Endothelial cell of umbilical vein (primary cell): ENCODE results near the gene TP73. TPM values are rescaled to one million over a fixed set of nuclear protein-coding genes. Genes with fewer than 3 reads are reported as not detected.

Experiments
- BruUV-seq: library from RNA; stranded (reverse); fragments of 400-500 nt; replicated peaks from 2 replicates; lab custom pipeline; 2021; lab: Mats Ljungman, UMichigan
- CTCF ChIA-PET: fragments of 300-600, 350-600 bp; sonication (Branson Sonifier 250); formaldehyde crosslinking; loops from one replicate; lab custom pipeline; 2021; ENCODE audit warnings: antibody characterized with exemption, inconsistent platforms; lab: Charles Lee
- POLR2A ChIA-PET: fragments of 300-600, 350-600 bp; sonication (Branson Sonifier 250); formaldehyde crosslinking; loops from one replicate; lab custom pipeline; 2021; ENCODE audit warnings: antibody characterized with exemption, inconsistent platforms; lab: Charles Lee
- DNase-seq: peaks from one replicate; pipeline ENCODE4 v3.0.0-alpha.2; 2011; ENCODE audit warnings: low read depth, low spot score
- FAIRE-seq: peaks from 2 replicates; lab custom pipeline; 2011; peaks lifted over from hg19 to GRCh38; lab: Jason Lieb, UNC
- H2AFZ ChIP-seq: 2 replicates; pipeline ENCODE4 v1.6.0; 2012; ENCODE audit warnings: low read depth, low read length, control low read depth, inconsistent platforms
- H3K27ac ChIP-seq: 2 replicates; pipeline ENCODE4 v1.5.1; 2011; ENCODE audit warnings: low read depth, mild to moderate bottlenecking, control low read depth, low read length, moderate library complexity; ENCODE audit not compliant: insufficient read depth
- H3K27me3 ChIP-seq, 2 experiments: 2 replicates each; pipeline versions ENCODE4 v1.6.0 to v1.6.1; 2011; ENCODE audit warnings: low read length in 2 of 2, mixed read lengths in 1 of 2; ENCODE audit not compliant: control insufficient read depth in 2 of 2, insufficient read depth in 2 of 2
- H3K36me3 ChIP-seq, 2 experiments: 2 replicates in 1 of 2; 3 replicates in 1 of 2; pipeline ENCODE4 v1.5.1; 2011; ENCODE audit warnings: low read length in 2 of 2, mild to moderate bottlenecking in 1 of 2, moderate library complexity in 1 of 2; ENCODE audit not compliant: control insufficient read depth in 2 of 2, insufficient read depth in 2 of 2; ENCODE audit errors: extremely low read depth in 1 of 2
- H3K4me1 ChIP-seq: 3 replicates; pipeline ENCODE4 v1.5.1; 2011; ENCODE audit warnings: mild to moderate bottlenecking, low read length; ENCODE audit not compliant: control insufficient read depth, insufficient read depth; ENCODE audit errors: extremely low read depth
- H3K4me2 ChIP-seq: 2 replicates; pipeline ENCODE4 v1.6.1; 2011; ENCODE audit warnings: low read length, control low read depth, mixed read lengths; ENCODE audit not compliant: insufficient read depth
- H3K4me3 ChIP-seq, 3 experiments: fragments of 200-600 bp in 1 of 3; sonication (generic), shearing (Covaris generic) in 1 of 3; replicated peaks in 1 of 3; 2 replicates each; pipeline ENCODE4 v1.5.1; 2011 to 2016; ENCODE audit warnings: control low read depth in 3 of 3, low read length in 3 of 3, mild to moderate bottlenecking in 2 of 3, inconsistent platforms in 1 of 3, low read depth in 1 of 3, moderate library complexity in 1 of 3; ENCODE audit not compliant: insufficient read depth in 1 of 3
- H3K79me2 ChIP-seq: 2 replicates; pipeline ENCODE4 v1.6.0; 2012; ENCODE audit warnings: low read length, inconsistent platforms; ENCODE audit not compliant: control insufficient read depth, insufficient read depth
- H3K9ac ChIP-seq: replicated peaks from 2 replicates; pipeline ENCODE3; 2011; ENCODE audit warnings: low read length, control low read depth; ENCODE audit not compliant: insufficient read depth; ENCODE audit errors: extremely low read depth
- H3K9me1 ChIP-seq: replicated peaks from 3 replicates; pipeline ENCODE4 v1.6.0; 2011; ENCODE audit warnings: mild to moderate bottlenecking, low read length; ENCODE audit not compliant: control insufficient read depth, insufficient read depth; ENCODE audit errors: extremely low read depth
- H3K9me3 ChIP-seq: replicated peaks from 2 replicates; pipeline ENCODE4 v1.5.1; 2012; ENCODE audit warnings: low read length, inconsistent platforms; ENCODE audit not compliant: control insufficient read depth, insufficient read depth
- H4K20me1 ChIP-seq: replicated peaks from 2 replicates; pipeline ENCODE3; 2011; ENCODE audit warnings: mild to moderate bottlenecking, low read length; ENCODE audit not compliant: control insufficient read depth, insufficient read depth; ENCODE audit errors: extremely low read depth
- EZH2 ChIP-seq: IDR thresholded peaks from 2 replicates; pipeline ENCODE4 v1.6.1; 2012; ENCODE audit warnings: borderline replicate concordance, low read depth, mild to moderate bottlenecking, moderate library complexity, low read length, inconsistent platforms; ENCODE audit not compliant: severe bottlenecking
- FOS ChIP-seq: IDR thresholded peaks from 2 replicates; pipeline ENCODE4 v1.6.1; 2011; ENCODE audit warnings: mild to moderate bottlenecking, low read length, moderate library complexity, borderline replicate concordance; ENCODE audit not compliant: insufficient read depth
- GATA2 ChIP-seq: IDR thresholded peaks from 2 replicates; pipeline ENCODE4 v1.7.0; 2011; ENCODE audit warnings: low read depth, mild to moderate bottlenecking, moderate library complexity, mixed read lengths, low read length; ENCODE audit not compliant: insufficient read length, insufficient read depth
- JUN ChIP-seq: IDR thresholded peaks from 2 replicates; pipeline ENCODE4 v1.6.1; 2011; ENCODE audit warnings: borderline replicate concordance, low read depth; ENCODE audit not compliant: insufficient read length, insufficient read depth
- MYC ChIP-seq: IDR thresholded peaks from one replicate; pipeline ENCODE4 v1.6.1; 2011; ENCODE audit warnings: mild to moderate bottlenecking, low read depth, low read length
- POLR2A ChIP-seq: IDR thresholded peaks from 2 replicates; pipeline ENCODE4 v1.6.1; 2012; ENCODE audit warnings: low read depth, mild to moderate bottlenecking, control low read depth, low read length
- POLR2AphosphoS5 ChIP-seq: IDR thresholded peaks from 2 replicates; pipeline ENCODE4 v1.6.1; 2012; ENCODE audit warnings: low read depth, mild to moderate bottlenecking, control low read depth, low read length, moderate library complexity; ENCODE audit not compliant: insufficient read depth
- dilution Hi-C: fragments of 300-500 bp; cut with MboI; formaldehyde crosslinking; loops from one replicate; pipeline ENCODE4 v1.15.0; 2019; ENCODE audit warnings: low sequenced_read_pairs; ENCODE audit not compliant: extremely low pct_ligation_motif_present
- intact Hi-C: fragments of 100-400 bp; cut with micrococcal nuclease; formaldehyde crosslinking; loops from one replicate; pipeline ENCODE4 v1.10.0; 2022
- polyA plus RNA-seq, 4 experiments: library from polyadenylated mRNA; depleted of rRNA in 3 of 4; stranded (reverse) in 3 of 4; unstranded in 1 of 4; fragments of >200 nt; gene quantifications; 2 replicates each; pipeline versions ENCODE4 v1.2.1 to v1.2.3, GENCODE V29; 2011 to 2012; ENCODE audit warnings: missing spikeins in 1 of 4
- total RNA-seq: library from RNA; stranded (reverse); gene quantifications from 2 replicates; pipeline ENCODE4 v1.2.3, GENCODE V29; 2021
- TF ChIP-seq, protein P1 (sequence below), 2 donors: IDR thresholded peaks; 1 replicate in 1 of 2; 2 replicates in 1 of 2; pipeline ENCODE4 v1.5.1; 2011; ENCODE audit warnings: low read length in 2 of 2, mild to moderate bottlenecking in 2 of 2, moderate library complexity in 2 of 2, control low read depth in 1 of 2, inconsistent platforms in 1 of 2, low read depth in 1 of 2; ENCODE audit not compliant: insufficient read depth in 1 of 2; ENCODE audit errors: extremely low read depth in 1 of 2
- TF ChIP-seq, protein P2 (sequence below): IDR thresholded peaks from 2 replicates; pipeline ENCODE4 v1.6.1; 2011; ENCODE audit not compliant: insufficient read depth, insufficient read length

Gene TP73
- total and polyA plus RNA-seq, 2 donors (not counting 3 experiments of a cell fraction or from before 2014, with no cell fraction given): 0.03 to 0.15 TPM

DNA sequence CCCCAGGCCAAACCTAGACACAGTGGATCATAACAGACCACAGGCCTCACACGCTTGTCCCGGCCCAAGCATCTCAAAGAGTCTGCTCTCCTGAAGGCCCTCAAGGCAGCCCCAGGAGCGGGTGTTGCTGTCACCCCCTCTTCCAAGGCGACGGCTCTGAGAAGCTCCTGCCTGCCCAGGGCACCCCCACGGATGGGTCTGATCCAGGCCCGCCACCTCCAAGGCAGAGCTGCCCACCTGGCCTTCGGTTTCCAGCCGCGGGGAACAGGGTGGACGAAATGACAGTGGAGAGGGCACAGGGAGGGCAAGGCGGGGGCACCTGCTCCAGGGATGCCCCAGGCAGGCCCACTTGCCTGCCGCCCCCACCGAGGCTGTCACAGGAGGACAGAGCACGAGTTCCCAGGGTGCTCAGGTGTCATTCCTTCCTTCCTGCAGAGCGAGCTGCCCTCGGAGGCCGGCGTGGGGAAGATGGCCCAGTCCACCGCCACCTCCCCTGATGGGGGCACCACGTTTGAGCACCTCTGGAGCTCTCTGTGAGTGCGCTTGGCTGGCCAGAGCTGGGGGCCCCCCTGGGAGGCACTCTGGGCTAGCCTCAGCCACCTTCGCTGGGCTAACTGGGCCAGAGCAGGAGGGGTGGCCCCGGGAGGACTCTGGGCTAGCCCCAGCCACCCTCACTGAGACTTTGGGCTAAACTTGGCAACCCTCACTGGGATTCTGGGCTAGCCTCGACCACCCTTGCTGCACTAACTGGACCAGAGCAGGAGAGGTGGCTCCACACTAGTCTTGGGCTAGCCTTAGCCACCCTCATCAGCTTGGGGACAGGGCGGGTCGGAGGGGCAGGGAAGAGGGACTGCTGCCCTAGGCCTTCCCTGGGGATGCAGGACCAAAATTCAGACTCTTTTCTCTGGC is 29.8 kb downstream of the TP73 start:
- dilution Hi-C loops: no loop called here

More for the DNA sequence above, 29.8 kb downstream of the TP73 start:
- Histone ChIP-seq H3K9me3 (no peaks in the 10 kb centered on the region), H3K27ac (no peak overlapping the region), H3K4me2 (no peak overlapping the region), H2AFZ (no peak overlapping the region), H3K79me2 (no peaks in the 10 kb centered on the region), H3K27me3 (no peaks in the 10 kb centered on the region), H3K9me1 (no peaks in the 10 kb centered on the region), H4K20me1 (no peaks in the 10 kb centered on the region), H3K9ac (no peak overlapping the region), H3K4me3 (no peak overlapping the region), H3K36me3 (no peaks in the 10 kb centered on the region), H3K4me1 (no peaks in the 10 kb centered on the region)
- BruUV-seq: no TSS peak
- intact Hi-C loops: no loop called here
- FAIRE-seq (no peak), DNase-seq (no peak)
- ChIA-PET POLR2A (no interaction called here), CTCF (interaction anchor here (0.8 to 1.9 kb wide), 3 partner anchors 14 to 42 kb away, joined by 4 to 7 read pairs (median 4); no protein-coding TSS in a partner anchor)
- TF ChIP-seq JUN (no peak), POLR2A (no peak), MYC (no peak), EZH2 (no peak), GATA2 (no peak), FOS (no peak), POLR2AphosphoS5 (no peak)
- TF ChIP-seq, protein P1, sequence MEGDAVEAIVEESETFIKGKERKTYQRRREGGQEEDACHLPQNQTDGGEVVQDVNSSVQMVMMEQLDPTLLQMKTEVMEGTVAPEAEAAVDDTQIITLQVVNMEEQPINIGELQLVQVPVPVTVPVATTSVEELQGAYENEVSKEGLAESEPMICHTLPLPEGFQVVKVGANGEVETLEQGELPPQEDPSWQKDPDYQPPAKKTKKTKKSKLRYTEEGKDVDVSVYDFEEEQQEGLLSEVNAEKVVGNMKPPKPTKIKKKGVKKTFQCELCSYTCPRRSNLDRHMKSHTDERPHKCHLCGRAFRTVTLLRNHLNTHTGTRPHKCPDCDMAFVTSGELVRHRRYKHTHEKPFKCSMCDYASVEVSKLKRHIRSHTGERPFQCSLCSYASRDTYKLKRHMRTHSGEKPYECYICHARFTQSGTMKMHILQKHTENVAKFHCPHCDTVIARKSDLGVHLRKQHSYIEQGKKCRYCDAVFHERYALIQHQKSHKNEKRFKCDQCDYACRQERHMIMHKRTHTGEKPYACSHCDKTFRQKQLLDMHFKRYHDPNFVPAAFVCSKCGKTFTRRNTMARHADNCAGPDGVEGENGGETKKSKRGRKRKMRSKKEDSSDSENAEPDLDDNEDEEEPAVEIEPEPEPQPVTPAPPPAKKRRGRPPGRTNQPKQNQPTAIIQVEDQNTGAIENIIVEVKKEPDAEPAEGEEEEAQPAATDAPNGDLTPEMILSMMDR (IDR thresholded peaks at IDR 0.05; ENCODE audit: extremely low read depth in 1 of 2, insufficient read depth in 1 of 2, low read depth in 1 of 2, low read length in 2 of 2): no peak
- TF ChIP-seq, protein P2, sequence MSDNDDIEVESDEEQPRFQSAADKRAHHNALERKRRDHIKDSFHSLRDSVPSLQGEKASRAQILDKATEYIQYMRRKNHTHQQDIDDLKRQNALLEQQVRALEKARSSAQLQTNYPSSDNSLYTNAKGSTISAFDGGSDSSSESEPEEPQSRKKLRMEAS: no peak
